ENCODE results near the gene COL26A1. TPM values are rescaled to one million over a fixed set of nuclear protein-coding genes. Genes with fewer than 3 reads are reported as not detected.
"Not testable (repeated sequence)": the region's sequence is repeated elsewhere in the genome, so short reads cannot be mapped to it uniquely, and the experiment has no call there.

Gene COL26A1
- total RNA-seq, 6 experiments from 2014 or later = 1.4 to 5.4 (median 3.0) TPM

GRCh38 chr7:101342892-101343291 is 19.8 kb upstream of the COL26A1 start:
- peak in 1 of 4 donors; percentile 29 for ATAC-seq
- TF ChIP-seq POLR2A (IDR thresholded peaks at IDR 0.05) (no peak), CTCF (IDR thresholded peaks at IDR 0.05) (no peak)
- Histone ChIP-seq H3K4me1 (no peaks in the 10 kb centered on the region), H3K36me3 (no peaks in the 10 kb centered on the region), H3K27me3 (no peaks in the 10 kb centered on the region), H3K9me3 (no peaks in the 10 kb centered on the region), H3K27ac (no peak overlapping the region), H3K4me3 (no peak overlapping the region)
- intact Hi-C loops (cut with DNase I) = no loop called here
- DNase-seq = no peak
- 74% methylated on average over 3 of the region's 7 CpGs for WGBS (ENCODE audit: insufficient coverage, low coverage, low lambda C conversion rate, missing lambda C conversion rate)

- Histone ChIP-seq H3K4me1 (peaks cover 0 to 7% (median 0%) of the 10 kb centered on the region in 4 donors), H3K9me3 (no peaks in the 10 kb centered on the region), H3K4me3 (no peak overlapping the region), H3K27ac (no peak overlapping the region), H3K27me3 (no peaks in the 10 kb centered on the region), H3K36me3 (no peaks in the 10 kb centered on the region)
- ATAC-seq = no peak
- DNase-seq = no peak
- TF ChIP-seq CTCF (IDR thresholded peaks at IDR 0.05) = no peak
- TF ChIP-seq POLR2A (IDR thresholded peaks at IDR 0.05) = no peak
- WGBS (ENCODE audit: insufficient coverage, low coverage, low lambda C conversion rate, missing lambda C conversion rate) = 73% methylated on average over 6 of the region's 15 CpGs
- intact Hi-C loops (cut with DNase I) = no loop called here
Measured at GRCh38 chr7:101347477-101347876, 15.2 kb upstream of the COL26A1 start.

- intact Hi-C loops (cut with DNase I); H3K4me3 ChIP-seq; H3K36me3 ChIP-seq; ATAC-seq; DNase-seq; H3K9me3 ChIP-seq; H3K27ac ChIP-seq; H3K27me3 ChIP-seq: not testable (repeated sequence)
- WGBS (ENCODE audit: insufficient coverage, low coverage, low lambda C conversion rate, missing lambda C conversion rate) = no CpG with 5 or more reads among the region's 32 CpGs
- peaks cover 0 to 12% (median 3%) of the 10 kb centered on the region in 4 donors for H3K4me1 ChIP-seq
Measured at GRCh38 chr7:101348456-101349067, 14.1 kb upstream of the COL26A1 start.

GRCh38 chr7:101349300-101349699 is 13.4 kb upstream of the COL26A1 start:
- H3K4me3 ChIP-seq; intact Hi-C loops (cut with DNase I); DNase-seq; H3K36me3 ChIP-seq; H3K27me3 ChIP-seq; ATAC-seq; H3K9me3 ChIP-seq; H3K27ac ChIP-seq: not testable (repeated sequence)
- WGBS (ENCODE audit: insufficient coverage, low coverage, low lambda C conversion rate, missing lambda C conversion rate) = 82% methylated on average over 10 of the region's 12 CpGs
- H3K4me1 ChIP-seq = peaks cover 0 to 12% (median 3%) of the 10 kb centered on the region in 4 donors

GRCh38 chr7:101352920-101353308 is 9.8 kb upstream of the COL26A1 start:
- Histone ChIP-seq H3K9me3 (no peaks in the 10 kb centered on the region), H3K36me3 (no peaks in the 10 kb centered on the region), H3K4me1 (peaks cover 0 to 18% (median 3%) of the 10 kb centered on the region in 4 donors), H3K27me3 (no peaks in the 10 kb centered on the region), H3K4me3 (no peak overlapping the region), H3K27ac (peak overlapping the region in 2 of 3 donors; percentile 58 to 81)
- DNase-seq (no peak), ATAC-seq (no peak)
- TF ChIP-seq POLR2A (IDR thresholded peaks at IDR 0.05) (no peak), CTCF (IDR thresholded peaks at IDR 0.05) (no peak)
- intact Hi-C loops (cut with DNase I) = no loop called here
- WGBS (ENCODE audit: insufficient coverage, low coverage, low lambda C conversion rate, missing lambda C conversion rate) = 34% methylated on average over 2 of the region's 2 CpGs
